Spleen (tissue), 11 donors: ENCODE results near the gene UBASH3A. TPM values are rescaled to one million over a fixed set of nuclear protein-coding genes. Genes with fewer than 3 reads are reported as not detected.

Experiments used
- DNase-seq: peaks from one replicate; pipeline ENCODE4 v3.0.0-alpha.2; 2020
- H3K27ac ChIP-seq, 8 donors: fragments of 200-600 bp; sonication (generic) in 7 of 8; 1 replicate in 4 of 8; 2 replicates in 4 of 8; pipeline versions ENCODE4 v1.5.0 to v1.8.0; 2016 to 2021; ENCODE audit warnings: inconsistent platforms in 4 of 8, mild to moderate bottlenecking in 4 of 8, moderate library complexity in 1 of 8
- H3K27me3 ChIP-seq, 7 donors: fragments of 200-600 bp; sonication (generic) in 6 of 7; replicated peaks in 1 of 7; 1 replicate in 4 of 7; 2 replicates in 3 of 7; pipeline versions ENCODE4 v1.5.0 to v1.8.0; 2016 to 2021; ENCODE audit warnings: inconsistent platforms in 3 of 7, mild to moderate bottlenecking in 1 of 7
- H3K36me3 ChIP-seq, 6 donors: fragments of 200-600 bp; sonication (generic) in 5 of 6; 1 replicate in 4 of 6; 2 replicates in 2 of 6; pipeline versions ENCODE4 v1.5.0 to v1.8.0; 2016 to 2021; ENCODE audit warnings: inconsistent platforms in 2 of 6
- H3K4me1 ChIP-seq, 6 donors: fragments of 200-600 bp; sonication (generic) in 5 of 6; 1 replicate in 3 of 6; 2 replicates in 3 of 6; pipeline versions ENCODE4 v1.5.0 to v1.8.0; 2016 to 2021; ENCODE audit warnings: inconsistent platforms in 3 of 6
- H3K4me3 ChIP-seq, 8 donors: fragments of 200-600 bp; sonication (generic) in 7 of 8; 1 replicate in 4 of 8; 2 replicates in 4 of 8; pipeline versions ENCODE4 v1.5.0 to v1.8.0; 2016 to 2021; ENCODE audit warnings: inconsistent platforms in 4 of 8, mild to moderate bottlenecking in 4 of 8, moderate library complexity in 2 of 8
- H3K9me3 ChIP-seq, 8 donors: fragments of 200-600 bp; sonication (generic) in 7 of 8; 1 replicate in 4 of 8; 2 replicates in 4 of 8; pipeline versions ENCODE4 v1.5.0 to v1.8.0; 2016 to 2021; ENCODE audit warnings: inconsistent platforms in 4 of 8
- CTCF ChIP-seq, 11 experiments: fragments of 200-600 bp in 7 of 11; fragments of 450-650 bp in 4 of 11; sonication (generic) in 4 of 11; IDR thresholded peaks in 8 of 11; conservative IDR thresholded peaks in 3 of 11; 1 replicate in 7 of 11; 2 replicates in 4 of 11; pipeline versions ENCODE4 v1.4.0 to v1.8.0; 2016 to 2021; ENCODE audit warnings: antibody characterized with exemption in 11 of 11, inconsistent platforms in 4 of 11, mild to moderate bottlenecking in 1 of 11
- POLR2A ChIP-seq, 3 donors: fragments of 450-650 bp; IDR thresholded peaks; one replicate each; pipeline ENCODE4 v1.5.1; 2017; ENCODE audit warnings: antibody characterized with exemption in 3 of 3, mild to moderate bottlenecking in 1 of 3
- POLR2AphosphoS5 ChIP-seq, 3 donors: sonication (generic); formaldehyde crosslinking; IDR thresholded peaks; one replicate each; pipeline ENCODE4 v1.5.1; 2017; ENCODE audit warnings: antibody characterized with exemption in 3 of 3
- WGBS, 5 donors: extraction: QIAGEN DNeasy Blood & Tissue Kit in 3 of 5; methylation state at CpG; one replicate each; pipeline versions ENCODE4 v1.1.5 to v1.1.7; 2013 to 2018; 5-methylcytosine and 5-hydroxymethylcytosine counted together
- intact Hi-C: fragments of 100-400 bp; cut with DNase I; formaldehyde crosslinking; loops from one replicate; pipeline ENCODE4 v1.15.0; 2023; ENCODE audit warnings: low total_unique reads
- polyA plus RNA-seq, 3 donors: library from polyadenylated mRNA; stranded (reverse); fragments of 200-250 nt; gene quantifications; one replicate each; pipeline ENCODE4 v1.2.1, GENCODE V29; 2013
- total RNA-seq, 7 donors: library from RNA; depleted of rRNA in 3 of 7; stranded (reverse); fragments of >200 nt in 3 of 7; fragmentation: NEBNext Ultra II Directional in 4 of 7; extraction: Animal tissue kit (Norgen Biotek cat#: 25700) in 4 of 7; gene quantifications; one replicate each; pipeline versions ENCODE4 v1.1.0 to v1.2.1, GENCODE V29; 2016 to 2021
- donor health status: healthy with polysubstance abuse.
- donor health status: DM: no; HTN: no; CAD: no; lungs with moderate emphysema.
- donor health status: DM: no; HTN: no; CAD: no.
- donor health status: Bipolar disorder and iron deficiency.
- donor health status: healthy.
- donor health status: DM: no; HTN: no; CAD: no.
- donor health status: DM: yes; HTN: yes; CAD: no.

The UBASH3A gene
- total and polyA plus RNA-seq, 10 donors, result 2.6 to 16.3 (median 10.2) TPM

DNA sequence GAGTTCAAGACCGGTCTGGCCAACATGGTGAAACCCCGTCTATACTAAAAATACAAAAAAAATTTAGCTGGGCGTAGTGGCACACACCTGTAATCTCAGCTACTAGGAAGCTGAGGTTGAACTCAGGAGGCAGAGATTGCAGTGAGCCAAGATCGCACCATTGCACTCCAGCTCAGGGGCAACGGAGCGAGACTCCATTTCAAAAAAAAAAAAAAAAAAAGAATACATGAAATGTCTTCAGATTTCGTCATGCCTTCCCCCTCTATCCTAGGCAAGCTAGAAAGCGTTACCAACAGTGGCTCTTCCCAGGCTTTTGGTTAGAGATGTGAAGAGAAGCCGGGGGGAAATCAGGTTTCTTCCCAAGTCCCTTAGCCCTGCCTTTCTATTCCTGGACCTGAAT lies 41.0 kb upstream of the UBASH3A start:
- DNase-seq, result no peak
- H3K4me1 ChIP-seq, result no peaks in the 10 kb centered on the region
- no peak overlapping the region for H3K27ac ChIP-seq
- H3K4me3 ChIP-seq, result no peak overlapping the region
- WGBS, 5 donors, result 57 to 73% (median 62%) methylated on average over 9 of the region's 9 CpGs
- no peaks in the 10 kb centered on the region for H3K36me3 ChIP-seq
- H3K27me3 ChIP-seq, result peaks cover 0 to 70% (median 0%) of the 10 kb centered on the region in 7 donors
- intact Hi-C loops, result no loop called here
- peaks cover 0 to 8% (median 5%) of the 10 kb centered on the region in 8 donors for H3K9me3 ChIP-seq
- no peak for TF ChIP-seq POLR2AphosphoS5 (IDR thresholded peaks at IDR 0.05)
- TF ChIP-seq CTCF (IDR thresholded peaks at IDR 0.05 in 8 of 11, conservative IDR thresholded peaks at IDR 0.05 in 3 of 11), result no peak
- TF ChIP-seq POLR2A (IDR thresholded peaks at IDR 0.05), result no peak

GRCh38 chr21:42363312-42363711 lies 40.4 kb upstream of the UBASH3A start:
- H3K4me1 ChIP-seq, result no peaks in the 10 kb centered on the region
- no peak overlapping the region for H3K27ac ChIP-seq
- no peak for TF ChIP-seq POLR2AphosphoS5 (IDR thresholded peaks at IDR 0.05)
- no peak for TF ChIP-seq POLR2A (IDR thresholded peaks at IDR 0.05)
- TF ChIP-seq CTCF (IDR thresholded peaks at IDR 0.05 in 8 of 11, conservative IDR thresholded peaks at IDR 0.05 in 3 of 11), result no peak
- H3K27me3 ChIP-seq, result peaks cover 0 to 66% (median 0%) of the 10 kb centered on the region in 7 donors
- no peak for DNase-seq
- no peak overlapping the region for H3K4me3 ChIP-seq
- no peaks in the 10 kb centered on the region for H3K36me3 ChIP-seq
- intact Hi-C loops, result no loop called here
- H3K9me3 ChIP-seq, result peaks cover 0 to 8% (median 5%) of the 10 kb centered on the region in 8 donors
- 48 to 55% (median 50%) methylated on average over 8 of the region's 8 CpGs for WGBS, 5 donors

DNA sequence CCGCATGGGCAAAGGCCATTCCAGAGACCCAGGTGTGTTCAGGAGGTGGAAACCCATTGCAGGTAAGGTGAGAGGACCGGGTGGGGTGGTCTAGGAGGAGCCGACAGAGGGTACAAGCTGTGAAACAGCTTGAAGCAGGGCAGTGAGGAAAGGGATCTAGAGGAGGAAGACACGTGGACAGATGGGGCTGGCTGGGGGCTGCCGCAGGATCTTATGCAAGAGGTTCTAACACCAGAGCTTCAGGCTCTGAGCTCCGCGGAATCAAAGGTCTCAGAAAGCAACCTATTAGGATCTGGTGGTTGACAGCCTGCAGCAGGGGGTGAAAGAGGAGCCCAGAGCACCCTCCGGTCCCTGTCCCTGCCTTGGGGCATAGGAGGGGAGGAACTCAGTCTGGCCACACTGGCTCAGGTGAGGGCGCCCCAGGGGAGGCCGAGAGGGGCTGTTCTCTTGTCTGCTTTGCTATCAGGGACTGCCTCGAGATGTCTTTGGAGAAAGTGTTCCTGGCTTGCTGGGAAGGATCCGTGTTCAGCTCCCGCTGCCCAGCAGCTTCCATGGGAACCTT lies 39.3 kb upstream of the UBASH3A start:
- H3K4me1 ChIP-seq, result no peaks in the 10 kb centered on the region
- no peak for TF ChIP-seq CTCF (IDR thresholded peaks at IDR 0.05 in 8 of 11, conservative IDR thresholded peaks at IDR 0.05 in 3 of 11)
- no peak for TF ChIP-seq POLR2AphosphoS5 (IDR thresholded peaks at IDR 0.05)
- no peak for TF ChIP-seq POLR2A (IDR thresholded peaks at IDR 0.05)
- H3K4me3 ChIP-seq, result no peak overlapping the region
- intact Hi-C loops, result no loop called here
- DNase-seq, result no peak
- WGBS, 5 donors, result 53 to 78% (median 59%) methylated on average over 13 of the region's 13 CpGs
- H3K36me3 ChIP-seq, result no peaks in the 10 kb centered on the region
- H3K9me3 ChIP-seq, result peaks cover 0 to 8% (median 5%) of the 10 kb centered on the region in 8 donors
- H3K27ac ChIP-seq, result no peak overlapping the region
- peaks cover 0 to 60% (median 0%) of the 10 kb centered on the region in 7 donors for H3K27me3 ChIP-seq

DNA sequence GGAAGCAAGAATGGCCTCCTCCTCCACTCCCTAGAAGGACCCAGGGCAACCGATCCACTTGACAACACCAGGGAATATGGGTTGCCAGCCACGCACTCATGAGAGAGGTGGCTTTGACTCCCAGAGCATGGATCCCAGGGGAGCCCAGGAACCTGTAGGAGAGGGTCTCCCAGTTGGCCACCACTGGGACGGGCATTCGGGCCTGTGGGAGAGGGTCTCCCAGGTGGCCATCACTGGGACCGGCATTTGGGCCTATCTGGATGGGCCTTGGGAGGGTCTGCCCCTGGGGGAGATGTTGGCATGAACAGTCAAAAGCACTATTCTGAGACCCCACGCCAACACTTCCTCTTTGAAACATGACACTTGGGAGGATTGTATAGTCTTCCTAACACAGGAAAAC lies 37.9 kb upstream of the UBASH3A start:
- no peak for TF ChIP-seq CTCF (IDR thresholded peaks at IDR 0.05 in 8 of 11, conservative IDR thresholded peaks at IDR 0.05 in 3 of 11)
- intact Hi-C loops, result no loop called here

More for the DNA sequence above, 37.9 kb upstream of the UBASH3A start:
- DNase-seq, result no peak
- Histone ChIP-seq H3K4me1 (no peaks in the 10 kb centered on the region), H3K36me3 (no peaks in the 10 kb centered on the region), H3K27ac (no peak overlapping the region), H3K9me3 (no peaks in the 10 kb centered on the region), H3K27me3 (peaks cover 0 to 60% (median 5%) of the 10 kb centered on the region in 7 donors), H3K4me3 (no peak overlapping the region)
- WGBS, 5 donors, result 72 to 85% (median 76%) methylated on average over 6 of the region's 6 CpGs
